GM19438 (cell line): Measurements from ENCODE around the gene CLIC6.

ENCODE experiments used
- ATAC-seq: cut with Tn5 transposase; IDR thresholded peaks from one replicate; pipeline ENCODE4 v1.9.1; 2021; ENCODE audit warnings: low read depth; ENCODE audit not compliant: unreplicated experiment

The CLIC6 gene

GRCh38 chr21:34761758-34762330 is 93.0 kb downstream of the CLIC6 start:
- no peak for ATAC-seq

- no peak for ATAC-seq
Observed at GRCh38 chr21:34762786-34763185, 94.0 kb downstream of the CLIC6 start.

- no peak for ATAC-seq
Observed at GRCh38 chr21:34764715-34765284, 96.0 kb downstream of the CLIC6 start.

GRCh38 chr21:34765619-34766018 is 96.8 kb downstream of the CLIC6 start:
- no peak for ATAC-seq

- no peak for ATAC-seq
Observed at GRCh38 chr21:34766862-34767261, 98.1 kb downstream of the CLIC6 start.
